K562 (cell line): ENCODE results near the gene AHI1. TPM values are rescaled to one million over a fixed set of nuclear protein-coding genes. Genes with fewer than 3 reads are reported as not detected.

Experiments
- AFF1 ChIP-seq, 2 experiments: fragments of 450-650 bp; IDR thresholded peaks; 2 replicates each; pipeline ENCODE4 v1.6.1; 2018; ENCODE audit warnings: mild to moderate bottlenecking in 2 of 2, low read depth in 1 of 2; ENCODE audit not compliant: partially characterized antibody in 2 of 2
- ARNT ChIP-seq, 2 experiments: fragments of 450-650 bp; IDR thresholded peaks; 2 replicates each; pipeline ENCODE4 v1.6.1; 2016; ENCODE audit warnings: mild to moderate bottlenecking in 1 of 2
- CBFB ChIP-seq: sonication (generic); formaldehyde crosslinking; IDR thresholded peaks from 2 replicates; pipeline ENCODE4 v1.4.0; 2020; ENCODE audit warnings: mild to moderate bottlenecking, missing genetic modification reagents
- CHD4 ChIP-seq: fragments of 200-600 bp; sonication (generic); IDR thresholded peaks from 3 replicates; pipeline ENCODE4 v1.6.1; 2012; ENCODE audit warnings: low read depth, mild to moderate bottlenecking, mixed read lengths, low read length, inconsistent platforms; ENCODE audit not compliant: insufficient read depth, insufficient replicate concordance, poor library complexity, severe bottlenecking
- DDX20 ChIP-seq: fragments of 450-650 bp; IDR thresholded peaks from 2 replicates; pipeline ENCODE4 v1.6.1; 2016; ENCODE audit warnings: missing genetic modification characterization, low read depth, mild to moderate bottlenecking, missing compliant biosample characterization, moderate library complexity
- E2F5 ChIP-seq: sonication (generic); formaldehyde crosslinking; IDR thresholded peaks from 2 replicates; pipeline ENCODE4 v1.8.0; 2022; ENCODE audit warnings: mild to moderate bottlenecking, missing genetic modification reagents
- EP400 ChIP-seq: fragments of 450-650 bp; IDR thresholded peaks from 2 replicates; pipeline ENCODE4 v1.6.1; 2017; ENCODE audit warnings: antibody characterized with exemption, mild to moderate bottlenecking, moderate library complexity
- FOXK1 ChIP-seq: sonication (generic); formaldehyde crosslinking; IDR thresholded peaks from 2 replicates; pipeline ENCODE4 v1.8.0; 2022; ENCODE audit warnings: missing genetic modification reagents, mild to moderate bottlenecking, borderline replicate concordance
- MYBL2 ChIP-seq, 2 experiments: fragments of 450-650 bp in 1 of 2; sonication (generic) in 1 of 2; formaldehyde crosslinking in 1 of 2; IDR thresholded peaks; 2 replicates each; pipeline versions ENCODE4 v1.6.1 to v1.8.1; 2017 to 2022; ENCODE audit warnings: borderline replicate concordance in 1 of 2, inconsistent platforms in 1 of 2, low read depth in 1 of 2, mild to moderate bottlenecking in 1 of 2, missing genetic modification reagents in 1 of 2, moderate library complexity in 1 of 2
- NKRF ChIP-seq: fragments of 450-650 bp; IDR thresholded peaks from 2 replicates; pipeline ENCODE4 v1.6.1; 2016; ENCODE audit warnings: borderline replicate concordance
- RBM34 ChIP-seq: fragments of 200-400 bp; formaldehyde crosslinking; IDR thresholded peaks from 2 replicates; pipeline ENCODE4 v1.6.1; 2018; ENCODE audit warnings: low read length, borderline replicate concordance; ENCODE audit not compliant: insufficient read depth
- RHOXF2B ChIP-seq: fragments of 250-450 bp; sonication (Bioruptor Pico); conservative IDR thresholded peaks from 2 replicates; pipeline ENCODE4 v1.5.1; 2021
- SMAD2 ChIP-seq: fragments of 150-350 bp; IDR thresholded peaks from 2 replicates; pipeline ENCODE4 v1.6.1; 2014; ENCODE audit warnings: low read depth, mild to moderate bottlenecking, low read length
- SMARCB1 ChIP-seq: IDR thresholded peaks from 2 replicates; pipeline ENCODE4 v1.6.1; 2011; ENCODE audit warnings: improper control_type of control experiment, low read depth; ENCODE audit not compliant: insufficient read length
- TOE1 ChIP-seq, 2 experiments: fragments of 450-650 bp in 1 of 2; sonication (generic) in 1 of 2; formaldehyde crosslinking in 1 of 2; IDR thresholded peaks; 2 replicates each; pipeline versions ENCODE4 v1.7.1 to v1.8.0; 2016 to 2022; ENCODE audit warnings: borderline replicate concordance in 2 of 2, mild to moderate bottlenecking in 2 of 2, antibody characterized with exemption in 1 of 2, inconsistent platforms in 1 of 2, low read depth in 1 of 2, missing genetic modification reagents in 1 of 2, moderate library complexity in 1 of 2
- TRIM28 ChIP-seq: fragments of 450-650 bp; IDR thresholded peaks from 2 replicates; pipeline ENCODE4 v1.6.1; 2017
- XRCC3 ChIP-seq: fragments of 450-650 bp; IDR thresholded peaks from 2 replicates; pipeline ENCODE4 v1.6.1; 2017; ENCODE audit warnings: mild to moderate bottlenecking, moderate library complexity
- ZNF780A ChIP-seq: fragments of 250-450 bp; sonication (Bioruptor Pico); IDR thresholded peaks from 2 replicates; pipeline ENCODE4 v1.5.0; 2021; ENCODE audit warnings: mild to moderate bottlenecking
- polyA plus RNA-seq, 8 experiments: library from polyadenylated mRNA; depleted of rRNA in 4 of 8; stranded (reverse) in 5 of 8; unstranded in 3 of 8; fragments of >200 nt; fragmentation: Nextera tagmentation in 2 of 8; fragmentation: Illumina TruSeq in 1 of 8; extraction: Ambion mirVana in 2 of 8; extraction: Trizol in 1 of 8; gene quantifications; 2 replicates each; pipeline versions ENCODE4 v1.2.1 to v1.2.3, GENCODE V29; 2011 to 2014; ENCODE audit warnings: inconsistent platforms in 1 of 8, missing spikeins in 1 of 8
- total RNA-seq, 7 experiments: library from RNA; depleted of rRNA in 6 of 7; stranded (reverse); fragments of >200 nt in 6 of 7; fragmentation: Illumina TruSeq in 2 of 7; extraction: Trizol in 2 of 7; gene quantifications; 2 replicates each; pipeline versions ENCODE4 v1.2.1 to v1.2.3, GENCODE V29; 2011 to 2021; ENCODE audit warnings: low replicate concordance in 1 of 7

AHI1 gene
- total and polyA plus RNA-seq, 9 of the 15 experiments (the other 6 are each of a cell fraction or from before 2014, with no cell fraction given), result 24.7 to 54.9 (median 32.2) TPM

GRCh38 chr6:135320721-135321621 lies 176.6 kb downstream of the AHI1 start (continued):
- TF ChIP-seq XRCC3, result no peak
- TF ChIP-seq RHOXF2B (CRISPR knock-in tag), result no peak
- no peak for TF ChIP-seq SMAD2
- no peak for TF ChIP-seq CHD4
- TF ChIP-seq TRIM28, result peak; percentile 84; the same call in 1 of the 2 replicates
- peak; percentile 50; the same call in 1 of the 2 replicates for TF ChIP-seq TOE1 (IDR thresholded peaks at IDR 0.05; ENCODE audit: borderline replicate concordance)
- TF ChIP-seq TOE1 (CRISPR knock-in tag; IDR thresholded peaks at IDR 0.05; ENCODE audit: borderline replicate concordance, low read depth), result no peak
- TF ChIP-seq NKRF, result peak; percentile 27; the same call in 1 of the 2 replicates
- TF ChIP-seq AFF1 (IDR thresholded peaks at IDR 0.05; ENCODE audit: low read depth in 1 of 2, partially characterized antibody in 2 of 2), result peak; percentile 57 to 74
- 0 out of 2 replicates have a peak, but pooled peaks have one; percentile 44 for TF ChIP-seq DDX20 (tag)
- no peak for TF ChIP-seq RBM34
- no peak for TF ChIP-seq SMARCB1
- peak; percentile 63 to 82; a peak in 3 of 4 replicates for TF ChIP-seq ARNT (IDR thresholded peaks at IDR 0.05)
- peak; percentile 37; the same call in 1 of the 2 replicates for TF ChIP-seq EP400
- TF ChIP-seq MYBL2 (IDR thresholded peaks at IDR 0.05; ENCODE audit: low read depth), result peak; percentile 44; the same call in 1 of the 2 replicates
- TF ChIP-seq MYBL2 (CRISPR knock-in tag; IDR thresholded peaks at IDR 0.05; ENCODE audit: borderline replicate concordance), result no peak
- TF ChIP-seq E2F5 (CRISPR knock-in tag), result no peak
- TF ChIP-seq CBFB (CRISPR knock-in tag), result no peak
- no peak for TF ChIP-seq ZNF780A (CRISPR knock-in tag)
- no peak for TF ChIP-seq FOXK1
